ENCODE data around the gene WFDC2. TPM values are rescaled to one million over a fixed set of nuclear protein-coding genes. Genes with fewer than 3 reads are reported as not detected.

Gene WFDC2
- total RNA-seq, result 1 to 10 TPM in 2 of 4 donors, not detected in 2; 2.1 to 2.6 TPM

GRCh38 chr20:45469336-45470261, at the start of gene WFDC2:
TSS of gene WFDC2 (plus strand) at chr20:45469753. CDS start at chr20:45469782, 29 bp downstream.
- Histone ChIP-seq H3K9me3 (no peaks in the 10 kb centered on the region), H3K36me3 (no peaks in the 10 kb centered on the region), H3K4me1 (peaks cover 20 to 24% (median 23%) of the 10 kb centered on the region in 4 donors), H3K27me3 (peaks cover 0 to 42% (median 15%) of the 10 kb centered on the region in 4 donors), H3K27ac (replicated peaks in 1 of 4) (peak within 1 kb of the TSS; percentile 32 to 41 (median 33)), H3K4me3 (peak within 1 kb of the TSS; percentile 56 to 65 (median 60))
- 30% methylated on average over 11 of the region's 54 CpGs for WGBS
- intact Hi-C loops (cut with DNase I), result no loop called here
- no peak for DNase-seq (ENCODE audit: extremely low spot score)
- TF ChIP-seq EP300 (IDR thresholded peaks at IDR 0.05) (no peak), POLR2AphosphoS5 (IDR thresholded peaks at IDR 0.05) (no peak)

- peaks cover 43 to 47% (median 45%) of the 10 kb centered on the region in 4 donors for H3K4me1 ChIP-seq
- no peak for DNase-seq (ENCODE audit: extremely low spot score)
- no peaks in the 10 kb centered on the region for H3K27me3 ChIP-seq
- 98% methylated on average over 8 of the region's 8 CpGs for WGBS
- intact Hi-C loops (cut with DNase I), result no loop called here
- peaks cover 48 to 69% (median 63%) of the 10 kb centered on the region in 4 donors for H3K36me3 ChIP-seq
- no peaks in the 10 kb centered on the region for H3K9me3 ChIP-seq
- H3K27ac ChIP-seq (replicated peaks in 1 of 4), result peak overlapping the region; percentile 45 to 89 (median 74)
- no peak overlapping the region for H3K4me3 ChIP-seq
- TF ChIP-seq EP300 (IDR thresholded peaks at IDR 0.05) (no peak), CTCF (IDR thresholded peaks at IDR 0.05) (no peak)
These were observed 49.4 kb upstream of the WFDC2 start for GRCh38 chr20:45420125-45420524.

GRCh38 chr20:45423700-45424099, 45.9 kb upstream of the WFDC2 start:
- Histone ChIP-seq H3K4me1 (peaks cover 14 to 24% (median 20%) of the 10 kb centered on the region in 4 donors), H3K4me3 (no peak overlapping the region), H3K27ac (replicated peaks in 1 of 4) (no peak overlapping the region), H3K36me3 (peaks cover 53 to 85% (median 77%) of the 10 kb centered on the region in 4 donors), H3K27me3 (no peaks in the 10 kb centered on the region), H3K9me3 (no peaks in the 10 kb centered on the region)
- DNase-seq (ENCODE audit: extremely low spot score), result no peak
- 100% methylated on average over 2 of the region's 2 CpGs for WGBS
- TF ChIP-seq POLR2AphosphoS5 (IDR thresholded peaks at IDR 0.05) (no peak), CTCF (IDR thresholded peaks at IDR 0.05) (no peak), EP300 (IDR thresholded peaks at IDR 0.05) (no peak), POLR2A (IDR thresholded peaks at IDR 0.05; ENCODE audit: low read depth) (no peak)
- intact Hi-C loops (cut with DNase I), result no loop called here

- Histone ChIP-seq H3K36me3 (peaks cover 46 to 66% (median 64%) of the 10 kb centered on the region in 4 donors), H3K27ac (replicated peaks in 1 of 4) (no peak overlapping the region), H3K4me3 (no peak overlapping the region), H3K9me3 (no peaks in the 10 kb centered on the region), H3K27me3 (no peaks in the 10 kb centered on the region), H3K4me1 (peaks cover 0 to 7% (median 3%) of the 10 kb centered on the region in 4 donors)
- no peak for DNase-seq (ENCODE audit: extremely low spot score)
- 98% methylated on average over 17 of the region's 17 CpGs for WGBS
- no peak for TF ChIP-seq POLR2A (IDR thresholded peaks at IDR 0.05; ENCODE audit: low read depth)
- no peak for TF ChIP-seq POLR2AphosphoS5 (IDR thresholded peaks at IDR 0.05)
- TF ChIP-seq EP300 (IDR thresholded peaks at IDR 0.05), result no peak
- TF ChIP-seq CTCF (IDR thresholded peaks at IDR 0.05), result no peak
- intact Hi-C loops (cut with DNase I), result no loop called here
These were observed 44.0 kb upstream of the WFDC2 start for GRCh38 chr20:45425561-45425960.

GRCh38 chr20:45426320-45427016, 43.1 kb upstream of the WFDC2 start:
- no peak overlapping the region for H3K27ac ChIP-seq (replicated peaks in 1 of 4)
- no peak for DNase-seq (ENCODE audit: extremely low spot score)
- intact Hi-C loops (cut with DNase I), result no loop called here
- 89% methylated on average over 5 of the region's 5 CpGs for WGBS
- no peak overlapping the region for H3K4me3 ChIP-seq
- TF ChIP-seq CTCF (IDR thresholded peaks at IDR 0.05), result no peak
- no peak for TF ChIP-seq EP300 (IDR thresholded peaks at IDR 0.05)
- TF ChIP-seq POLR2AphosphoS5 (IDR thresholded peaks at IDR 0.05), result no peak
- TF ChIP-seq POLR2A (IDR thresholded peaks at IDR 0.05; ENCODE audit: low read depth), result no peak
- peaks cover 37 to 57% (median 55%) of the 10 kb centered on the region in 4 donors for H3K36me3 ChIP-seq
- no peaks in the 10 kb centered on the region for H3K9me3 ChIP-seq
- peaks cover 0 to 7% (median 3%) of the 10 kb centered on the region in 4 donors for H3K4me1 ChIP-seq
- H3K27me3 ChIP-seq, result no peaks in the 10 kb centered on the region
